H1 (cell line): ENCODE results near the gene CGRRF1. TPM values are rescaled to one million over a fixed set of nuclear protein-coding genes. Genes with fewer than 3 reads are reported as not detected.

Experiments used
- ATF2 ChIP-seq: IDR thresholded peaks from 2 replicates; pipeline ENCODE4 v1.6.1; 2012; ENCODE audit warnings: low read length, inconsistent platforms
- CTBP2 ChIP-seq: IDR thresholded peaks from 2 replicates; pipeline ENCODE4 v1.7.0; 2011; ENCODE audit warnings: borderline replicate concordance, mild to moderate bottlenecking, moderate library complexity, mixed read lengths, low read length; ENCODE audit not compliant: insufficient read depth, insufficient read length
- EGR1 ChIP-seq: IDR thresholded peaks from 2 replicates; pipeline ENCODE4 v1.6.1; 2011; ENCODE audit warnings: low read depth, low read length, borderline replicate concordance
- EZH2 ChIP-seq: fragments of 200-600 bp; sonication (generic); IDR thresholded peaks from 2 replicates; pipeline ENCODE4 v1.7.1; 2012; ENCODE audit warnings: low read depth, mild to moderate bottlenecking, moderate library complexity, low read length, inconsistent platforms; ENCODE audit not compliant: severe bottlenecking
- FOSL1 ChIP-seq: IDR thresholded peaks from 2 replicates; pipeline ENCODE4 v1.6.1; 2011; ENCODE audit warnings: mild to moderate bottlenecking, low read depth, low read length, moderate library complexity; ENCODE audit not compliant: insufficient read depth
- GABPA ChIP-seq: IDR thresholded peaks from 2 replicates; pipeline ENCODE4 v1.6.1; 2011; ENCODE audit warnings: mild to moderate bottlenecking, low read length, moderate library complexity, borderline replicate concordance; ENCODE audit not compliant: insufficient read depth
- JUND ChIP-seq: IDR thresholded peaks from 2 replicates; pipeline ENCODE4 v1.6.1; 2011; ENCODE audit warnings: mild to moderate bottlenecking, improper control_type of control experiment, low read length
- KDM1A ChIP-seq: fragments of 200-600, 300-600 bp; sonication (generic); IDR thresholded peaks from 2 replicates; pipeline ENCODE4 v1.7.1; 2016; ENCODE audit warnings: mild to moderate bottlenecking, low read length, borderline replicate concordance
- POLR2A ChIP-seq, 2 experiments: IDR thresholded peaks; 1 replicate in 1 of 2; 2 replicates in 1 of 2; pipeline ENCODE4 v1.6.1; 2011; ENCODE audit warnings: low read depth in 2 of 2, low read length in 2 of 2, mild to moderate bottlenecking in 2 of 2; ENCODE audit errors: control extremely low read depth in 1 of 2
- POLR2AphosphoS5 ChIP-seq: IDR thresholded peaks from 2 replicates; pipeline ENCODE4 v1.6.1; 2011; ENCODE audit warnings: low read depth, low read length
- RFX5 ChIP-seq: IDR thresholded peaks from 2 replicates; pipeline ENCODE4 v1.6.1; 2011; ENCODE audit warnings: low read depth, low read length, improper control_type of control experiment, borderline replicate concordance
- RNF2 ChIP-seq: fragments of 200-900, 300-1000 bp; sonication (generic); IDR thresholded peaks from 2 replicates; pipeline ENCODE4 v1.7.1; 2016; ENCODE audit warnings: borderline replicate concordance, low read depth, mild to moderate bottlenecking, antibody characterized with exemption, low read length; ENCODE audit not compliant: poor library complexity, severe bottlenecking; ENCODE audit errors: missing control alignments
- SRF ChIP-seq: IDR thresholded peaks from 2 replicates; pipeline ENCODE4 v1.6.1; 2011; ENCODE audit warnings: mild to moderate bottlenecking, low read depth, low read length, moderate library complexity
- TCF12 ChIP-seq: IDR thresholded peaks from 2 replicates; pipeline ENCODE4 v1.6.1; 2011; ENCODE audit warnings: low read depth, mild to moderate bottlenecking, low read length
- TEAD4 ChIP-seq: IDR thresholded peaks from 2 replicates; pipeline ENCODE4 v1.6.1; 2012; ENCODE audit warnings: low read depth, low read length, inconsistent platforms, mixed read lengths
- USF2 ChIP-seq: IDR thresholded peaks from 2 replicates; pipeline ENCODE4 v1.6.1; 2011; ENCODE audit warnings: low read length, improper control_type of control experiment
- ZNF274 ChIP-seq: IDR thresholded peaks from 2 replicates; pipeline ENCODE4 v1.7.0; 2012; ENCODE audit warnings: low read length, borderline replicate concordance; ENCODE audit errors: extremely low read depth
- polyA plus RNA-seq, 7 experiments: library from polyadenylated mRNA; depleted of rRNA in 3 of 7; stranded (reverse) in 5 of 7; unstranded in 2 of 7; fragments of >200 nt in 5 of 7; fragments of 200-250 nt in 2 of 7; gene quantifications; 1 replicate in 5 of 7; 2 replicates in 1 of 7; 4 replicates in 1 of 7; pipeline versions ENCODE4 v1.2.1 to v1.2.3, GENCODE V29; 2011 to 2013; ENCODE audit warnings: missing spikeins in 2 of 7, mixed read lengths in 2 of 7
- total RNA-seq: library from RNA; stranded (reverse); fragmentation: NEBNext Ultra II Directional; extraction: Animal tissue kit (Norgen Biotek cat#: 25700); gene quantifications from 2 replicates; pipeline ENCODE4 v1.2.1, GENCODE V29; 2021

The CGRRF1 gene
- total and polyA plus RNA-seq, 2 of the 8 experiments (the other 6 are each of a cell fraction or from before 2014, with no cell fraction given), result 7.4 to 20.2 TPM

- TF ChIP-seq RFX5 (no peak), CTBP2 (no peak), SRF (no peak), POLR2A (IDR thresholded peaks at IDR 0.05; ENCODE audit: control extremely low read depth in 1 of 2, low read depth in 2 of 2, low read length in 2 of 2) (peak in 1 of 2 experiments; percentile 53; a peak in 2 of 3 replicates), POLR2AphosphoS5 (no peak), TCF12 (no peak), ZNF274 (no peak), FOSL1 (no peak), RNF2 (no peak), ATF2 (no peak), JUND (no peak), EZH2 (peak; percentile 18), USF2 (no peak), TEAD4 (no peak), KDM1A (no peak), EGR1 (peak; percentile 44; the same call in 1 of the 2 replicates), GABPA (no peak)
Observed at GRCh38 chr14:54564868-54565784, 55.4 kb downstream of the CGRRF1 start (continued).
